ENCODE measurements around the gene IL1R2.

- TF ChIP-seq GABPA (IDR thresholded peaks at IDR 0.05; ENCODE audit: borderline replicate concordance, insufficient read depth, low read length): no peak
- TF ChIP-seq CTCF (IDR thresholded peaks at IDR 0.05; ENCODE audit: control extremely low read depth in 1 of 3, insufficient read depth in 1 of 3, low read depth in 1 of 3, low read length in 3 of 3): no peak
- TF ChIP-seq RXRA (IDR thresholded peaks at IDR 0.05; ENCODE audit: insufficient read depth, low read depth, low read length): no peak
- TF ChIP-seq POLR2AphosphoS5 (IDR thresholded peaks at IDR 0.05; ENCODE audit: low read depth, low read length): no peak
- TF ChIP-seq CBX5 (IDR thresholded peaks at IDR 0.05; ENCODE audit: low read depth, low read length): no peak
Measured at GRCh38 chr2:102052365-102052764, 60.6 kb downstream of the IL1R2 start.
